COLO668 (cell line): ENCODE data around the gene VRK2.
"Not testable (repeated sequence)": the region's sequence is repeated elsewhere in the genome, so short reads cannot be mapped to it uniquely, and the experiment has no call there.

ENCODE experiments used
- DNase-seq: peaks from one replicate; lab custom pipeline; 2025; ENCODE audit not compliant: unreplicated experiment; lab: John Stamatoyannopoulos, UW

The VRK2 gene

GRCh38 chr2:58106896-58107295 lies 60.3 kb downstream of the VRK2 start:
- no peak for DNase-seq

DNA sequence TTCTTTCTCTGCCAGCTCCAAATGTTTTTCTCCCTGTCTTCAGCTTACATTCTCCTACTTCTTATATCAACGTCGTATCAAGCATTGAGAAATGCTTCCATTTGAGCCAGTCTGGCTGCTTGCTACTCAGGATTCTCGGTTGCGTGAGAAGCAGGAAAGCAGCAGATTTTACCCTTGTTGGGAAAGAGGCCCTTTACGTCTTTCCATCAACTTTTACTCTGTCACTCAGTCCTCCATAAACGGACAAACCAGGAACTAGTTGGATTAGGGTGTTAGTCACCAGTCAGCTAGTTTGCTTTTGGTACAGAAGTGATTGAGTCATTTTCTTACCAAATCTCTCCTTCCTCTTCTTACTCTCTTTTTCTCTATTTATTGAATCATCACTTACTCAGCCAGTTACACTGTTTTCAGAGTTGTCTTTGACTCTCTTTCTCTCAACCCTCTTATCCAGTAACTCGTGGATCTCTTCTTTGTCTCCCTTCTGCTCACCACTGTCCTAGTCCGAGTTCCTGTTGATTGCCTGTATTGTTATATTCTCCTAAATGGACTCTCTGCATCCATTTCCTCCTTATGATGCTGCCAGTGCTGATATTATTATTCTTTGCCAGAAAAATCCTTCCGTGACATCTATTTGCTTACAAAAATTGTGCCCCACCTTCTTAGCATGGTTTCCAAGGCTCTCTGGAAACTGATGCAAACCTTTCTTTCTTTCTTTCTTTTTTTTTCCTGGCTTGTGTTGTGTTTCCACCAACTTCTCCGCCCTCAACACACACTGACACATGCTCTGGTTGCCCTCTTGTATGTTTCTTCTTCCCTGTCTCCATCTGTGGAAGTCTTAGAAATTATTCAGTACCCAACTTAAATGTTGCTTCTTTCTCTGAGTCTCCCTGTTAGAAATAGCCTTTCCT lies 61.5 kb downstream of the VRK2 start:
- no peak for DNase-seq

DNA sequence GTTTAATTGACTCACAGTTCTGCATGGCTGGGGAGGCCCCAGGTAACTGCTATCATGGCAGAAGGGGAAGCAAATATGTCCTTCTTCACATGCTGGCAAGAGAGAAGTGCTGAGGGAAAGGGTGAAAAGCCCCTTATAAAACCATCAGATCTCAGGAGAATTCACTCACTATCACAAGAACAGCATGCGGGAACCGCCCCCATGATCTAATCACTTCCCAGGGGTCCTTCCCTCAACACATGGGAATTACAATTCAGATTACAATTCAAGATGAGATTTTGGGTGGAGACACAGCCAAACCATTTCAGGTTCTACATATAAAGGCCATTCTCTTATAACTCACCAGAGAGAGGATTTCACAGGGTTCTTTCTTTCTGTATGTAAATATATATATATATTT lies 62.9 kb downstream of the VRK2 start:
- DNase-seq: no peak

DNA sequence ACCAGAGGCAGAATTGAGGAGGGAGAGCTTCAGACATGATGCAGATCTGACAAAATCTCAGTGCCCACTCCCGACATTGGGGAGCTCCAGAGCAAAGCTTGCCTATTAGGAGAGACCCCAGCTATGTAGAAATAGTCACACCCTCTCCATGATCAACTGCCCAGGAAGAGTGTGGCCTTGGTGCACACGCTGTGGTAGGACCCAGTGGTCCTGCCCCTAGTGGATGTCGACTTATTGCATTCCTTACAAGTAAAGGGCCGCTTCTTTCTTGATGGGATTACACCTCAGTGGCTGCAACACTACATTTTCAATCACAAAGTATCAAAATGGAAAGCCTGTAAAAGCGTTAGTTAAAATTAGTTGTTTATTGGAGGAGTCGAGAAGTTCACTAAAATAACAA lies 64.2 kb downstream of the VRK2 start:
- DNase-seq: no peak

DNA sequence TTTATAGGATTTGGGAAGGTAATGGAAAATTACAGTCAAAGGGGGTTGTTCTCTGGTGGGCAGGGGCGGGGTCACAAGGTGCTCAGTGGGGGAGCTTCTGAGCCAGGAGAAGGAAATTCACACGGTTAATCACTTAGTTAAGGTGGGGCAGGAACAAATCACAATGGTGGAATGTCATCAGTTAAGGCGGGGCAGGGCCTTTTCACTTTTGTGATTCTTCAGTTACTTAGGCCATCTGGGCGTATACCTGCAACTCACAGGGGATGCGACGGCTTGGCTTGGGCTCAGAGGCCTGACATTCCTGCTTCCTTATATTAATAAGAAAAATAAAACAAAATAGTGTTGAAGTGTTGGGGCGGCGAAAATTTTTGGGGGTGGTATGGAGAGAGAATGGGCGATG lies 67.0 kb downstream of the VRK2 start:
- DNase-seq: not testable (repeated sequence)

DNA sequence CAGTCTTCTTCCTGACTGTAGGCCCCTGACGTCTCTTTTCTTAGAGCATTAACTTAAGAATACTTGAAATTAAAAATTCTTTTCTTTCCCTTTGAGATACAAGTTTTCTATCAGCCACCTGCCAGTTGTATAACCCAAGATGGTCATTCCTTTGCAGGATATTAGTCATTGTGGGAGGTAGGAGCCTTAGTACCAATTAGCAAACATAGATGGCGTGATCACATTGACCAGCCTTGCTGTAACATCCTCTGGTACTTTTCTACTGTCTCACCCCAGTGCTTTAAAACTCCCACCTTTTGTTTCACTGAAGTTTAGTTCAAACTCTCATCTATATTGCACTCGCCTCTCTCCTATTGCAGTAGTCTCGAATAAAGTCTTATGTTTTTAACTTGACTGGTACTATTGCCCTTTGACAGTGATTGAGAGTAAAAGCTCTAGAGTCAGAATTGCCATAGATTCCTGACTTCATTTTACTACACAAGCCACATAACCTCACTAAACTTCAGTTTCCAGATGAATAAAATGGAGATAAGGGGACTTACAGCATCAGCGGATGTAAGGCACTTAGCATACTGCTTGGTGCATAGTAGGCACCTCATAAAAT lies 74.1 kb downstream of the VRK2 start:
- no peak for DNase-seq

DNA sequence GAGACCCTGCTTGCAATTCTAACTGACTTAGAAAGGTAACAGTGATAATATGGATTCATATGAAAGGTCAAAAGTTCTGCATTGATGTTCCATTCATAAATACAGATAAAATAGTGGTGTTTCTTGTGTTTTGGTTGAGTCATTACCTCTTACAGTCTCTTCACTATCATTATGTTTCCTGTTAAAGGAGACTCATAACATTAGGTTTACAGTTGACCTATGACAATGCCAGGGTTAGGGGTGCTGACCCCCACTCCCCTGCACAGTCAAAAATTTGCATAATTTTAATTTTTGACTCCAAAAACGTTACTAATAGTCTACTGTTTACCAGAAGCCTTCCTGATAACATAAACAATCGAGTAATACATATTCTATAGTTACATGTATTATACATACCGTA lies 75.4 kb downstream of the VRK2 start:
- DNase-seq: no peak

DNA sequence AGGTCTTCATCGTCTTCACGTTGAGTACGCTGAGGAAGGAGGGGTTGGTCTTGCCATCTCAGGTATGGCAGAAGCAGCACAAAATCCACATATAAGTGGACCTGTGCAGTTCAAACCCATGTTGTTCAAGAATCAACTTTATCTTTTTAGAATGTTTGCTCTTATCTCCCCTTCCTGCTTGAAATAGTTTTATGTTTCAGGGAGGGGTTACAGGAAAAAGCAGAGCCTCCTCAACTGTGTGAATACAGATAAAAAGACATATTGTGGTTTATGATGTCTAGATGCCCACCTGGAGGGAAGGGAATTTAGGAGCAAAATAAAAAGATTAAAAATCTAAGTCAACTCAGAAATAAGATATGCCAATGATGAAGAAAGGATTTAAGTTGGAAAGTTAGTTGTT lies 75.9 kb downstream of the VRK2 start:
- no peak for DNase-seq

DNA sequence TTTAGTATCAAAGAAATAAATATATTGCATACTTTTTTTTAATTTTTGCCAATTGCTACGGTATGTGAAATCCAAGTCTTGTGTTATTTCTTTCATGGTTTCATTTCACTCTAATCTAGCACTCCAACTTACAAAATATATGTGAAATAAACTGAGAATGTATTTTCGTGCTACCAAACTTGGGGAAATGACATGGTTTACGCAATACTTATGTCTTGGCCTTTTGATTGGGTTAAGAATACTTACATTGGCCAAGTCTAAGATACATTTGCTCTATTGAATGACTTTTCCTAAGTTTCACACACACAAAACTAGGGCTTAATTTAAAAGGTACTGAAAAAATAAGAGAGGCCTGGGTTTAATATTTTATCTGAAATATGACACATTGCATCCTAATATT lies 80.5 kb downstream of the VRK2 start:
- no peak for DNase-seq

DNA sequence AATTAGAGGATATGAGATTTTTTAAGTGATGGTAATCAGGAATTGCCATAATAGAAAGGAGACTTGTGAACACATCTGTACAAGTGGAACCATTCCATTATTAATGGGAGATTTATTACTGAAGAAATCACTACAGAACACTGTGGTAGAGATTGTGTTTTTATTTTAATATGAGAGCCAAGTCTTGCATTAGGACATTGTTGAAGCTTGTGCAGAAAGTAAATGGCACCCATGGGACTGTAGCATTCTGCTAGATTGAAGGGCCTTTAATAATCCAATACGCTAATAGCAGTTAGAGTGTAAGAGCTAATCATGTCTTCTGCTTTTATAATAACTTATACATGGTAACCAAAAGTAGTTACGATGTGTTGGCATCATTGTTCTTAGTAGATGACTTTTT lies 83.6 kb downstream of the VRK2 start:
- no peak for DNase-seq

DNA sequence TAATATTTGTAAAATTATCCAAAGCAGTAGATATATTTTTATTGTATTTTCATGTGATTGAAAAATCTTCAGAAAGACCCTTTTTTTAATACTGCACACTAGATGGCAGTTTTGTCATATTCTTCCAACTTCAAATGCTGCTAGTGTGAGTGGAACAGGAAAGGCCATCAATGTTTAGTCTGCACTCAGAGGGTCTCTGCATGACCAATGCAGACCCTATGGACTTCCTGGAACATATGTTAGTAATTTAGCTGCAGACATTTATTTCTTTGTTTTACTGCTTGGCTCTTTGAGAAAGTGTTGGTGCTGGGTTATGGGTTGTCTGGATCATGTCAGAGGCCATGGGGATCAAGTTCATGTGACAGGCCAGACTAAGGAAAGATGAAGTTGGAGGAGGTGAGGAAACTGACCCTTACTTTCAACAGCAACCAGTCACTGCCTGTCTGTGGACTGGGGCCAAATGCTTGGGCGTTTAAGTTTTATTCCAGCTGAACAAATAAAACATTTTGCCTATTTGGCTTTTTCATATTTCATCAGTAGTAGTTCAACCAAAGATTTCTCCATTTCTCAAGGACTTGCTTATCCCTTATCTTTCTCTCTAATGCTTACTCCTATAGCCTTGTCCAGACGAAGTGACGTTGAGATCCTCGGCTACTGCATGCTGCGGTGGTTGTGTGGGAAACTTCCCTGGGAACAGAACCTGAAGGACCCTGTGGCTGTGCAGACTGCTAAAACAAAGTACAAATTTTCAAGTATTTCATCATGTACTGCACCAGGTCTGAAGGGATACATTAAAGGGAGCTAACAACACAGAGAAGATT lies 84.8 kb downstream of the VRK2 start:
- DNase-seq: no peak

DNA sequence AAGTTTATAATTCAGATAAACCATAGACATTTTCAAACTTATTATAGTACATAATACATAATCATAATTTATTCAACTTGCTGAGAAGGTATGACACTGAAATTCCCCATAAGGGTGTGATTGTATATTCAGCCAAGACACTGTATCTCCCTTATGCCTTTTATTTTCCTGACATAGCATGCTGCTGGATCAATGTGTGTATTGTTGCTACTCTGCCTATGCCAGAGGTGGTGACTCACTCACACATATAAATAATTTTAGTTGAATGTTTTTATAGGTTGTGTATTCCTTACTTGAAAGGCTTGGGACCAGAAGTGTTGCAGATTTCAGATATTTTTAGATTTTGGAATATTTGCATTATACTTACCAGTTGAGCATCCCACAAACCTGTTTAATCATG lies 86.8 kb downstream of the VRK2 start:
- no peak for DNase-seq

GRCh38 chr2:58135861-58136260 lies 89.3 kb downstream of the VRK2 start:
- DNase-seq: no peak

DNA sequence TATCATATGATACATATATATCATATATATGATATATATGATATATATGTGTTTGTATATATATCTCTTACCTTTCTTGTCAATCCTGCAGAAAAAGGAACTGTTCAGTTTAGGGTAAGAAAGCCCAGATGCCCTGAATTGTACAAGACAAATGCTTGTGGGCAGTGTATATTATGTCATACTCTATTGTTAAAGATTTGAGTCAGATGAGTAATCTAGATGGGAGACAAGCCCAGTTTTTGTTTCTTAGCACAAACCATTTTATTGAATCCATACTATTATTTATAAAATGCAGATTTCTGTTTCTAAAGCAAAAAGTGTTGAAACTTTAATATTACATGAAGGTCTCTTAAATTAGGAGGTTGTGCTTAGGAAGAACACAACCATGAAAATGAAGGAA lies 90.6 kb downstream of the VRK2 start:
- no peak for DNase-seq

DNA sequence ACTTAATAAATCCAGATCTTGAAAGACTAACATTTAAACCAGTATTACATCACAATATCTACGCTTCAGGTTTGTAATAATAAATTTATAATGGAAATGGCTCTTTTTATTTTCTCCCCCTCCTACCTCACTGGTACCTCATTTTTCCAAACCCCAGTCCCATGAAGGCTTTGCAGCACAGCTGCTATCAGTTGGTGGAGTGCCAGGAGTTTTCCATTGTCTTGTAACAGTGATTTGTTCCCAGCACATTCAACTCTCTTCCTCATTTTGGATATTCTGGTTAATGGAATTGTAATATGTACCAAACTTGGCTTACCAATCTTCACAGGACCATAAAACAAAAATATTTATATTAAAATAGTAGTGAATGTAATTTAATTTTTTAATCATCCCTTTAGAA lies 91.2 kb downstream of the VRK2 start:
- DNase-seq: no peak

- no peak for DNase-seq
Measured at GRCh38 chr2:58138396-58139030, 91.9 kb downstream of the VRK2 start.

DNA sequence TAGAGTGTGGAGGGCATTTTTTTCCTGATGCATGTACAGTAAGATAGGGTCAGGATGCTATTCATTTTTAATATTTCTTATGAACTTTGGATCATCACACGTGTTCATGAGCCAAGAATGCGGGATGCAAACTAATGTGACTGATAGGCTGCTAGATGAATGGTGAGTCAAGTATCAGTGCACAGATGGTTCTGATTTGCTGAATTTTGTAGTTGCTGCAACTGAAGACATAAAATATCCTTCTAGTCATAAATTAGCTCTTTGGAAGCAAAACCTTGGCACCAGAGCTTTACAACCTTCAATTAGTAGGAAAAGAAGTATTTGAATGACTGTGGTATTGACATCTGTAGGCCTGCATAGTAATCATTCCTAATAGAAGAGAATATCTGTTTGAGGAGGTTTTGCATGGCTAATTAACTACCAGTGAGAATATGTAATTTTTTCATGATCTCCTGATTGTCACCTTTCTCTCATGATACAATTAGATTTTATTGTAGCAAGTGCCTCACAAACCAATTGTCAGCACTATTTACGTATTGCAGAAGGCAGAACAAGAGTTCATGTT lies 94.0 kb downstream of the VRK2 start:
- DNase-seq: no peak

GRCh38 chr2:58145769-58146168 lies 99.2 kb downstream of the VRK2 start:
- not testable (repeated sequence) for DNase-seq

- DNase-seq: no peak
Measured at GRCh38 chr2:58146707-58147106, 100.1 kb downstream of the VRK2 start.

GRCh38 chr2:58155160-58155778 lies 108.7 kb downstream of the VRK2 start:
- DNase-seq: peak; percentile 8

- DNase-seq: no peak
Measured at GRCh38 chr2:58156780-58157179, 110.2 kb downstream of the VRK2 start.
